Left kidney (tissue), 2 donors: ENCODE results near the gene WDR72. TPM values are rescaled to one million over a fixed set of nuclear protein-coding genes. Genes with fewer than 3 reads are reported as not detected.

Source experiments
- DNase-seq: peaks from one replicate; pipeline ENCODE4 v3.0.0-alpha.2; 2013
- polyA plus RNA-seq: library from polyadenylated mRNA; unstranded; fragments of 120-200 nt; gene quantifications from one replicate; pipeline ENCODE4 v1.2.1, GENCODE V29; 2013; ENCODE audit not compliant: insufficient read length

Gene WDR72
- polyA plus RNA-seq, 1 donor: 82.4 TPM

DNA sequence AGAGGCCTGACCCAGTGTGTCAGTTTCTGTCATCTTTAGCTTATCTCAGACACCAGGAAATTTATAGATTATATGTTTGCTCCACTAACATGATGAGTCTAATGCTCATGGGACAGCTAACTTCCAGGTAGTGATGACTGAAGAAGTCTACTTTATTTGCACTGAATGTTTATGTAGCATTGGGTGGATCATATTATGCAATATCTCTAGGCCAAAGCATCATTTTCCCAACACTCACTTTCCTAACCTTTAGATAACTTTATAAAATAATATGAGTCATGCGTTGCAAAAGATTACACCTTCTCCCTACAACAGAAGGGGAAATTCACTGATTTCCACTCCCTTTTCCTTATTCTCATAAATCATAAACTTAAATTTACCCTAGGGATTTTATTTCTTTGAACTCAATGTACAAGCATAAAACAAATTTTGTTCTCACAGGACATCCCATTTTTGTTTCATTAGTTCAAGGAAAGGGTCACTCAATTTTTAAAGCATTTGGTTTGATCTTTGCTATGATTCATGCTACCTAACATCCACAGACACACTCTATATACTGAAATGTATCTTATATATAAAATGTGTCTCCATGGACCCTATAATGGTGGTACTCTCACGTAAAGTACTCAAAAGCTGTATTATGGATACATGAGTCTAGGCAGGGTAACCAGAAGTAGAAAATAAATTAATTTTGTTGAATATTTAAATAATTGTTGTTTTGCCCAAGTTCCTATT, 225.2 kb downstream of the WDR72 start:
- no peak for DNase-seq

DNA sequence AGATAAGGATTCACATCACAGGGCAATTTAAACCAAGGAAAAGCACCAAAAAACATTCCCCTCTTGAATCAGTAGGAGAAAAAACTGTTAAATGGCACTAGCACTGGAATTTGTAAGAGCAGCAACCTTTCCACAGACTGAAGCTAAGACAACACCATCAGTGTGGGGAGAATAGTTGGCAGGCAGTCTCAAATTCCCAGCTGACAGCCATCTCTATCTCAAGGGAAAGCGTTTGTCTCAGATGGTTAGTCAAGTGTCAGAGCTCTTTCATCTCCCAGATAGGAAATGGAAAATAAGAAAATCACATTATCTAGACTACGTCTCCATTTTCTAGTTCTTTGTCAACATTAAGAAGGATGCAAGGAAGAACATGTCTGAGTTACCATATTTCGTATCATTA, 228.7 kb downstream of the WDR72 start:
- DNase-seq: peak; percentile 42

DNA sequence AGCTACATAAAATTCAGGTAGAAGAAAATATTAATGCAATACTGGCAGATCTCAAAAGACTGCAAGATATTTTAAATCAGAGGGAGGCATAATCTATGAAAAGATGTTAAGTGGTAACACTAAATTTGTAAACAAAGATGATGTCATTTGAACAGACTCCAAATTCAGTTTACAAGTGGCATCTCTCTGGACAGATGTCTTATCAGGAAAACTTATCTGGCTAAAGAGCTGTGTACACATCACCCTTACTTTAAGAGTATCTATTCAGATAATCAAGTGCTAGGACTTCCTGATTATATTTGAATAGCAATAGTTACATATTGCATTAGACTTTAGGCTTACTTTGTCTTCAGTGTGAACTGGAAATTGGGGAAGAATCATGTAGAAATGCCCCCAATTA, 231.5 kb downstream of the WDR72 start:
- no peak for DNase-seq

- DNase-seq: no peak
Observed at GRCh38 chr15:53525894-53526293, 233.6 kb downstream of the WDR72 start.

- peak; percentile 76 for DNase-seq
Observed at GRCh38 chr15:53522991-53523390, 236.5 kb downstream of the WDR72 start.

DNA sequence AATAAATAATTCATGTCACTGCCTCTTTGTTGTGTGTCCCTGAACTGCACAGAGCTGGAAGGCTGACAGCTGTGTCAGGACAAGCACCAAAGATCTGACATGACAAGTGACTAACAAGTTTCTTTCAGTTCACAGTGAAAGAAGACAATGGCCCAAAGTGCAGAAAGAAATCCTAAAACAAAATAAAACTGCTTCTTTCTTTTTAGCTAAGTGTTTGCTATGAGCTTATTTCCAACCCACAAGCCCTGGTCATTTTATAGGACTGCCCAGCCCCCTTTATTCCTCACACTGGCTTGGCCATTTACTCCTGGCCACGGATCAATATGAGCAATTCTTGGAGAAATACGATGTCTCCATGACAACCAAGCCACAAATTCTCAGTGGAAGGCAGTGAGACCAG, 238.5 kb downstream of the WDR72 start:
- no peak for DNase-seq

DNA sequence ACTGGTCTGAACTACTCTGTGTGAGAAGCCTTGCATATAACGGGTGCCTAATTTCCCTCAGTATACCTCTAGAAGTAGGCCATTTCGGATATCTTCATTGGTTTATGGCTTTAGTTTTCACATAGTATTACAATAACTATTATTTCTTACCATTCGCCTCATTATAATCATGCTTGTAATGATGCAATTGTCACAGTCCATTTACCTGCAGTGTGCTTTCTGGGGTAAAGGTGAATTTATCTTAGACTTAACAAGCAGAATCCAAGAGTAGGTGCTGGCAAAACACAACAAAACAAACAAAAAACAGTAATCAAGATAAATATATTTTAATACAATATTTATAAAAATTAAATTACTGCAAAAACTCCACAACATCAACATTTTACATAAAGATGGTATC, 246.0 kb downstream of the WDR72 start:
- DNase-seq: no peak

GRCh38 chr15:53512029-53512428, 247.4 kb downstream of the WDR72 start:
- no peak for DNase-seq

DNA sequence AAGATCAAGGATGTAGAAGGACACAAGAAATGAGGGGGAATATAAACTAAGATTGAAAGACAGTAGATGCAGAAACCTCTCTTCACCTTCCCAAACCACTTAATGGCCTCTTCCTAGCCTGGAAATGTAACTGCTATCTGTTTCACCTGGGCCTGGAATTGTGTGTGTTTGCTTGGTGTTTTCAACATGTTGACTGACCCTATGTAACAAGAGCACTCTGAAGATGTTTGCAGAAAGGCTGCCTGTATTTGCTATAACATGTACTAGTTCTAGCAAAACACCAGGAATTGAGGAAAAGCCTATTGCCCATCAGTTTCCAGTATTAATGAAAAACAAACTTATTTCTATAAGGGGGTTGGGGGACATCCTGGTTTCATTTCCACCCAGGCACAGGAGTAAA, 248.3 kb downstream of the WDR72 start:
- DNase-seq: no peak

DNA sequence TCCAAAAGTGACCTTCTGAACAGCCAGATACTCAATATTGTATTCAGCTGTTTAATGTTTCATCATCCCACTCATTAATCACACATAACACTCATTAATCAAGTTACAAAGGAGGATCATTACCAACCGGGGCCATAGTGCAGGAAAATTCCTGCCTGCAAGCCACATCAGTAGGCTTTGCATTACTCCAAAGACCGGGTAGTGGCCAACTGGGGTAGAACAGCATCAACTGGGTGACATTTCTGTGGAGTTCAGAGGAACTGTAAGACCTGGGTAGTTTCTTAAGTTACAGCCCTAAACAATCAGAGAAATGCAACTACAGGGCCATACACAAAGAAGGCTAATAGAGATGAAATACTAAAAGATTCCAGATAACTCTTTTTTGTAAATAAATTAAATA, 253.1 kb downstream of the WDR72 start:
- DNase-seq: no peak

GRCh38 chr15:53498996-53499395, 260.5 kb downstream of the WDR72 start:
- DNase-seq: no peak

DNA sequence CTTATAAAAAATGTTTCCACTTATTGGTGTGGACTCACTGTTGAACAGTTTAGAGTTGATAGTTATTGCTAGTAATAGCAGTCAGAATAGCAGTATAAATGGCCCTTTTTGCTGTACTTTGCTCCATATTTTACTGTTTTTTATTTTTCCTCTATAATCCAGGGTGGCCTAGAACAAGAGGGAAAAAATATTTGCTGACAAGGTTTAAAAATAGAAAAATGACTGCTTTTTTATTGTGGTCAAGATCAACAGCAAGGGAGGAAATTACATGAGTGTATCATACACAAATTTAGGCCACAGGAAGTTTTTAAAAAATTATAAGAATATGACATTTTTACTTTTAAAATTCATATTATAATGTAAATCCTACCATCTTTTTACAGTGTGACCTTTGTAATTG, 269.1 kb downstream of the WDR72 start:
- no peak for DNase-seq

DNA sequence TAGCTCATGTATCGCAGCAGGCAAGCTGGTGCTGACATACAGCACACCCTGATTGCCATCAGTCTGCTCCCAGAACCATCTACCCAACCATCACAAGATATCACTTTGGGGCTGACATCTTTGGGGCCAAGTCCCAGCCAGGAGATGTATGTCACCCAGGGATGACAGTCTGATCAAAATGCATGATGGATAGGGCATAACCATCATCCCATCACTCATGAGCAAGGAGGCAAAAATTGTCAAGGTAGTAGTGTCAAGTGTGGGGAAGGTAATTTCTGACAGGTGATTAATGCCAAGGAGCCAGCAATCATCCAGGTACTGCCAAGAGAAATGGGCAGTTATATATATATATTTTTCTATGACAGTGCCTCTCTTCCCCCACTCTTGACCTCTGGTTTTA, 277.4 kb downstream of the WDR72 start:
- DNase-seq: no peak

- no peak for DNase-seq
Observed at GRCh38 chr15:53477981-53478766, 281.3 kb downstream of the WDR72 start.

DNA sequence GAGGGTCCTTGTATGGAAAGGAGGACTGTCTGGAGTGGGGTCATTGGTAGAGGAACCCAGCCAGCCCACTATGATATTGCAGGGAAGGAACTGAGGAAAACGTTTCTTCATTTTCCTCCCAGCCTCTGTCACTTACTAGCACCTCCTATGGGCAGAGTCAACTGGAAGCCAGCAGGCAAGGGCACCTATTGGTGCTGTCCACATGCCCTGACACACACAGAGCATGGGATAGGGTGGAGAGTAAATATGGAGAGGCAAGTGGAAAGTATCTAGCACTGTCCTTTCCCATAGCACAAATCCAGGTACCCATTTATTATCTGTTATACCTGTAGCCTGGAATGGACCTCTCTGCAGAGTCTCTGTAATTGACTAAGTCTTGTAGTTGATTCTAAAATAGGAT, 285.6 kb downstream of the WDR72 start:
- DNase-seq: no peak

DNA sequence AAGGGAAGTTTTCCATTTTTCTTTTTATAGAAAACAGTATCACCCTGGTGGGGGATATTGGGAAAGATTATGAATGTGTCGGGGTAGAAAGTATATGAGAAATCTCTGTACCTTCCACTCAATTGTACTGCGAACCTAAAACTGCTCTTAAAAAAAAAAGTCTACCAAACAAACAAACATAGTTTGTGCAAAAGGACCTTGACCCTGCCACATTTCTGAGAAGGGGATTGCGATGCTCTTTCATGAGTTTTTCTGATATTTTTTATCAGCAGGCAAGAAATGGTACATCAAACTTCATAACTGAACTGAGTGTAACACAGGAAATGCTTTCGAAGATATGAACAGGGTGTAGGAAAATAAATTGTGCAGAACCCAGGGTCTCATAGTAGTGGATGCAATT, 286.0 kb downstream of the WDR72 start:
- DNase-seq: no peak

- no peak for DNase-seq
Observed at GRCh38 chr15:53472883-53473282, 286.6 kb downstream of the WDR72 start.

- DNase-seq: no peak
Observed at GRCh38 chr15:53472210-53472609, 287.3 kb downstream of the WDR72 start.

- no peak for DNase-seq
Observed at GRCh38 chr15:53470743-53471142, 288.7 kb downstream of the WDR72 start.

DNA sequence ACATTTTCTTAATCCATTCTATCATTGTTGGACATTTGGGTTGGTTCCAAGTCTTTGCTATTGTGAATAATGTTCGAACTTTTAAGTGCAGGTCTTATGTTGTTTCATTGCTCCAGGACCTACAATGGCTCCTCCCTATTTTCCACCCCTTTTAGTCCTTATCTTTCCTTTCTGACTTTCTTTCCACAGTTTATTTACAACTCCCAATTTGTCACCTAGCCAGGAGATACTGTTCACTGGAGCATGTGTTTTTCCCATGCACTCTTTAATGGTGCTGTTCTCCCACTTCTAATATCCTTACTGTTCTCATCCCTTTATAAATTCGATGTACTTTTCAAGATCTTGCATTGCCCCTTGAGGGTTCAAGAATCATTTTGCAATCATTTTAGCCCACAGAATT, 290.0 kb downstream of the WDR72 start:
- DNase-seq: no peak
